H4 (cell line): ENCODE measurements around the gene XRN1. TPM values are rescaled to one million over a fixed set of nuclear protein-coding genes. Genes with fewer than 3 reads are reported as not detected.
A peak's percentile ranks its signal among the peaks of the same experiment; 100 is the strongest.
"Not testable (repeated sequence)": the region's sequence is repeated elsewhere in the genome, so short reads cannot be mapped to it uniquely, and the experiment has no call there.

Experiments used
- DNase-seq: peaks from one replicate; pipeline ENCODE4 v3.0.0-alpha.2; 2015; ENCODE audit warnings: low spot score
- total RNA-seq: library from RNA; depleted of rRNA; stranded (reverse); fragments of >200 nt; shearing (Covaris generic); gene quantifications from 2 replicates; pipeline ENCODE4 v1.2.3, GENCODE V29; 2014

Gene XRN1
- total RNA-seq, 1 experiment from 2014 or later: 10.6 TPM

- DNase-seq: not testable (repeated sequence)
These were observed 123.4 kb downstream of the XRN1 start for GRCh38 chr3:142324275-142324953.

- no peak for DNase-seq
These were observed 127.9 kb downstream of the XRN1 start for GRCh38 chr3:142319912-142320311.

- DNase-seq: peak; percentile 40
These were observed 128.7 kb downstream of the XRN1 start for GRCh38 chr3:142319094-142319493.

- DNase-seq: no peak
These were observed 129.5 kb downstream of the XRN1 start for GRCh38 chr3:142318331-142318730.

- DNase-seq: peak; percentile 68
These were observed 131.9 kb downstream of the XRN1 start for GRCh38 chr3:142315978-142316388.

GRCh38 chr3:142315083-142315482, 132.8 kb downstream of the XRN1 start:
- DNase-seq: peak; percentile 89

GRCh38 chr3:142310439-142310838, 137.4 kb downstream of the XRN1 start:
- no peak for DNase-seq

GRCh38 chr3:142302847-142303246, 145.0 kb downstream of the XRN1 start:
- not testable (repeated sequence) for DNase-seq

GRCh38 chr3:142298626-142299025, 149.2 kb downstream of the XRN1 start:
- DNase-seq: no peak

GRCh38 chr3:142296507-142296906, 151.3 kb downstream of the XRN1 start:
- DNase-seq: no peak

- DNase-seq: no peak
These were observed 159.8 kb downstream of the XRN1 start for GRCh38 chr3:142287866-142288638.

GRCh38 chr3:142285083-142285517, 162.7 kb downstream of the XRN1 start:
- DNase-seq: no peak

GRCh38 chr3:142282503-142282902, 165.3 kb downstream of the XRN1 start:
- no peak for DNase-seq

- no peak for DNase-seq
These were observed 166.4 kb downstream of the XRN1 start for GRCh38 chr3:142281474-142281873.

- DNase-seq: peak; percentile 86
These were observed 167.8 kb downstream of the XRN1 start for GRCh38 chr3:142279965-142280590.

- DNase-seq: no peak
These were observed 169.4 kb downstream of the XRN1 start for GRCh38 chr3:142278451-142278850.

- no peak for DNase-seq
These were observed 171.1 kb downstream of the XRN1 start for GRCh38 chr3:142276781-142277180.

GRCh38 chr3:142275856-142276255, 172.0 kb downstream of the XRN1 start:
- DNase-seq: no peak

- DNase-seq: no peak
These were observed 172.9 kb downstream of the XRN1 start for GRCh38 chr3:142274908-142275307.

- DNase-seq: no peak
These were observed 174.3 kb downstream of the XRN1 start for GRCh38 chr3:142273501-142273900.

GRCh38 chr3:142272200-142272891, 175.5 kb downstream of the XRN1 start:
- DNase-seq: peak; percentile 44

- no peak for DNase-seq
These were observed 177.4 kb downstream of the XRN1 start for GRCh38 chr3:142270407-142270806.
